Endothelial cell (in vitro differentiated cells): ENCODE measurements around the gene FAM53B. TPM values are rescaled to one million over a fixed set of nuclear protein-coding genes. Genes with fewer than 3 reads are reported as not detected.

Experiments
- DNase-seq: peaks from one replicate; pipeline ENCODE4 v3.0.0; 2021; ENCODE audit warnings: low spot score
- H3K27ac Mint-ChIP-seq: one replicate; pipeline ENCODE4 v1.8.0; 2021; ENCODE audit warnings: mixed read lengths, inconsistent platforms; ENCODE audit not compliant: unreplicated experiment
- H3K27me3 Mint-ChIP-seq: one replicate; pipeline ENCODE4 v1.8.0; 2021; ENCODE audit warnings: mild to moderate bottlenecking, moderate library complexity, mixed read lengths, inconsistent platforms; ENCODE audit not compliant: unreplicated experiment
- H3K36me3 Mint-ChIP-seq: one replicate; pipeline ENCODE4 v1.8.0; 2021; ENCODE audit warnings: mild to moderate bottlenecking, low read depth, mixed read lengths, inconsistent platforms; ENCODE audit not compliant: unreplicated experiment
- H3K4me1 Mint-ChIP-seq: one replicate; pipeline ENCODE4 v1.8.0; 2021; ENCODE audit warnings: mild to moderate bottlenecking, mixed read lengths, inconsistent platforms; ENCODE audit not compliant: unreplicated experiment
- H3K4me3 Mint-ChIP-seq: one replicate; pipeline ENCODE4 v1.8.0; 2021; ENCODE audit warnings: mild to moderate bottlenecking, mixed read lengths, inconsistent platforms; ENCODE audit not compliant: unreplicated experiment
- H3K9me3 Mint-ChIP-seq: one replicate; pipeline ENCODE4 v1.8.0; 2021; ENCODE audit warnings: mixed read lengths, inconsistent platforms; ENCODE audit not compliant: unreplicated experiment
- CTCF ChIP-seq: fragments of 200-600 bp; sonication (generic); IDR thresholded peaks from one replicate; pipeline ENCODE4 v1.5.0; 2021; ENCODE audit warnings: antibody characterized with exemption; ENCODE audit not compliant: unreplicated experiment
- total RNA-seq: library from RNA; stranded (reverse); fragmentation: NEBNext Ultra II Directional; extraction: Animal tissue kit (Norgen Biotek cat#: 25700); gene quantifications from one replicate; pipeline ENCODE4 v1.2.1, GENCODE V29; 2021; ENCODE audit not compliant: unreplicated experiment

FAM53B gene
- total RNA-seq, 1 donor from 2014 or later, result 21.0 TPM

- Mint-ChIP-seq H3K4me3 (no peak overlapping the region), H3K36me3 (peaks cover 17% of the 10 kb centered on the region), H3K9me3 (no peaks in the 10 kb centered on the region), H3K4me1 (peaks cover 14% of the 10 kb centered on the region), H3K27ac (no peak overlapping the region), H3K27me3 (peaks cover 4% of the 10 kb centered on the region)
- DNase-seq, result no peak
- TF ChIP-seq CTCF, result no peak
Observed at GRCh38 chr10:124681626-124682552, 62.3 kb downstream of the FAM53B start.

GRCh38 chr10:124681091-124681490 lies 63.1 kb downstream of the FAM53B start:
- no peak for DNase-seq
- Mint-ChIP-seq H3K4me1 (peaks cover 20% of the 10 kb centered on the region), H3K36me3 (peaks cover 20% of the 10 kb centered on the region), H3K27ac (no peak overlapping the region), H3K9me3 (no peaks in the 10 kb centered on the region), H3K27me3 (peaks cover 6% of the 10 kb centered on the region), H3K4me3 (no peak overlapping the region)
- TF ChIP-seq CTCF, result no peak

GRCh38 chr10:124680675-124681074 lies 63.5 kb downstream of the FAM53B start:
- TF ChIP-seq CTCF, result no peak
- Mint-ChIP-seq H3K36me3 (peaks cover 20% of the 10 kb centered on the region), H3K27me3 (peaks cover 7% of the 10 kb centered on the region), H3K4me1 (peaks cover 18% of the 10 kb centered on the region), H3K4me3 (no peak overlapping the region), H3K9me3 (no peaks in the 10 kb centered on the region), H3K27ac (no peak overlapping the region)
- DNase-seq, result no peak

GRCh38 chr10:124679401-124679800 lies 64.8 kb downstream of the FAM53B start:
- no peak for TF ChIP-seq CTCF
- Mint-ChIP-seq H3K27ac (no peak overlapping the region), H3K9me3 (no peaks in the 10 kb centered on the region), H3K36me3 (peaks cover 20% of the 10 kb centered on the region), H3K4me3 (no peak overlapping the region), H3K27me3 (peaks cover 10% of the 10 kb centered on the region), H3K4me1 (peaks cover 19% of the 10 kb centered on the region)
- no peak for DNase-seq

- Mint-ChIP-seq H3K36me3 (peaks cover 17% of the 10 kb centered on the region), H3K27me3 (peaks cover 10% of the 10 kb centered on the region), H3K9me3 (no peaks in the 10 kb centered on the region), H3K27ac (no peak overlapping the region), H3K4me1 (peaks cover 13% of the 10 kb centered on the region), H3K4me3 (no peak overlapping the region)
- DNase-seq, result no peak
- no peak for TF ChIP-seq CTCF
Observed at GRCh38 chr10:124678557-124679240, 65.5 kb downstream of the FAM53B start.
